Tongue (tissue), 2 donors: ENCODE results near the gene METTL21A. TPM values are rescaled to one million over a fixed set of nuclear protein-coding genes. Genes with fewer than 3 reads are reported as not detected.
A peak's percentile ranks its signal among the peaks of the same experiment; 100 is the strongest.

ENCODE experiments used
- DNase-seq: peaks from one replicate; pipeline ENCODE4 v3.0.0-alpha.2; 2015
- total RNA-seq: library from RNA; depleted of rRNA; stranded (reverse); fragments of >200 nt; gene quantifications from one replicate; pipeline ENCODE4 v1.2.3, GENCODE V29; 2014

Gene METTL21A
- total RNA-seq, 1 donor from 2014 or later, result 17.0 TPM

- peak; percentile 80 for DNase-seq
These were observed 795 bp downstream of the METTL21A start for GRCh38 chr2:207624185-207625013.

DNA sequence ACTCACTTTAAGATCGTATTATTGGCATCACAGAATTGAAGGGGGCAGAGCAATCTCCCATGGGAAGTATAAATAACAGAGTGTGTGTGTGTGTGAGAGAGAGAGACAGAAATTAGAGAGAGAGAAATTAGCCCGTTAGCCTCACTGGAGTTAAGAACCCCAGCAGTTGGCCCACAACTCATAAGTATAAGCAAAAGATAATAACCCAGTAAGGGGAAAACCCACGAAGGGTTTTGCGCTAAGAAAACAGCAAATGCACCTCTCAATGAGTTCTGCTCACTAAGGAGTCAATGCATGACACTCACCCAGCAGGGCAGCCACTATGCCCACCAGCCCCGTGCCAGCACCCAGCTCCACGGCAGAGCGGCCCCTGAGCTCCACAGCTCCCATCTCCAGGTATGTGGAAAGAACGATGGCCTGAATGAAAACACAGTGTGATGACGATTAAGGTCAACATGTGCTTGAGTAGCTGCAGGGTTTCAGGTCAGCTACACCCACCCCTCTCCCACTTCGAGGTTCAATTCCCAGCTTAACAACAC, 3.6 kb downstream of the METTL21A start:
- DNase-seq, result no peak

DNA sequence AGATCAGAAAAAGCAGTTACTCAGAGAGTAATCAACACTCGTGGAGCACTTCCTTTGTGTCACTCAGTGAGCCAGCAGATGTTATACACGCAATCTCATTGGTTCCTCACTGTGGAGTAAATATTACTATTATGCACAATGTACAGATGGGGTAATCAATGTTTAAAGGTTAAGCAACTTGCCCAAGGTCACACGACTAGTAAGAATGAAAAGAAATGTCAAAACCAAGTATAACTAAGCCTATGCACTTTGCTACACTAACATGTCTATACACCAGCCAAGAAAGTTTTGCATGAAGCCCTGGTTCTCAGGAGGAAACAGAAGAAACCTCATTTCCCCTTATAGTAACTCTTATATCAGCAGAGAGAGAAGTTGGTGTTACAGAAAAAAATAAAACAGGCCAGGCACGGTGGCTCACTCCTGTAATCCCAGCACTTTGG, 5.4 kb downstream of the METTL21A start:
- DNase-seq, result no peak

DNA sequence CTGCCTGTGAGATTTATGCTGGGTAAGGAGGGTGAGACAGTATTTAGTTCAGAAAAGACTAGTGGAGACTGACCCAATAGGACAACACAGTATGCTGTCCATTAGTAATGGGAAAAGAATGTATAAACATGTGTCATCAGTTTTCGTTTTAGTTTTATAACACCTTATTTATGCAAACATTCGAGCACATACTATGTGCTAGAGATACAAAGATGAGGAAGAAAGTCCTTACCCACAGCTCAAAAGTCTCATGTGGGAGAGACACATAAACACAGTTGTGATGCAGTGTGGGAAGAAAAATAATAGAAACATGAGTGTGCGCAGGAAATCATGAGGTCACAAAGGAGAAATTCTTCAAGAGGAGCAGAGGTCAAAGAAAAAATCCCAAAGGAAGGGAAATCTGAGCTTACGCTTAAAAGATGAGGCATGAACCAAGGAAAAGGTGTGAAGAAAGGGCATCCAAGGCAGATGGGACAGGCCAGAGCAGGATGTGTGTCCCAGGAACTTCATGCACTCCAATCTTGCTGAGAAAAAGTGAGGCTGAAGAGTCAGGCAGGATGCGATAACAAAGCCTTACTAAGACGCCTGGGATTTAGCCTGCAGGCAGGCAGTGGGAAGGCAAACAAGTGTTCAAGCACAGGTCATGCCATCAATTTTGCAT, 8.1 kb downstream of the METTL21A start:
- DNase-seq, result no peak

DNA sequence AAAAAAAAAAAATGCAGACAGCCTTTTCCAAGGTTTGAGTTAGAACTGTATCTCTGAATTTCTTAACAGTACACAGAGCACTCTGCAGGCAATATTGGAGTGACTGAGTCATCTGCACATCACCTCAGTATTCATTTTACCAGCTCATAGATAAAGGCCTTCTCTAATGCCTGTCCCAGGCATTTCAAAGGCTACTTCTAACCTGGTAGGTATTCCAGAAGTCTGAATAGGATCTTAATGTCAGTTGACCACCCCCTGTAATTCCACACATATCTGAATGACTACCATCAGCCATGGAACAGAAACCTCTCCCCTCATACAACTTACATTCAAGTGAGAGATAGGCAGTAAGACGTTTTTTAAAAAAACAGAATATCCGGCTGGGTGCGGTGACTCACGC, 9.0 kb downstream of the METTL21A start:
- no peak for DNase-seq

GRCh38 chr2:207614824-207615223, 10.4 kb downstream of the METTL21A start:
- no peak for DNase-seq

DNA sequence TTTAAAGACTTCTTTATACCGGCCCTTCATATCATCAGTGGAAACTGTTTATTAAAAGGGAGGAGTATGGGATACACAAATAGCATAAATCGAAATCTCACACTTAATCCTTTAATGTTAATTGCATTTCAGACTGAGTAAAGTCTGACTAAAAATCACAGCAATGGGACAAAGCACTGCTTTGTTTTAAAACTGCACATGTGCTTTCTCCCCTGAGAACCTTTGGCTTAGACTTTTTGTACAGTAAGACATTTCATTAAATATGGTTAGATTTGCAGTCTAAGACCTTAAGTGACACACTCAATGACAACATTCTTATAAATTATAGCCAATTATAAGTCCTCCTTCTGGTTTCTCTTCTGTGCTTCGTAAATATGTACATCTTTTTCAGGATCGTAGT, 12.5 kb downstream of the METTL21A start:
- DNase-seq, result no peak

- DNase-seq, result no peak
These were observed 18.4 kb downstream of the METTL21A start for GRCh38 chr2:207606829-207607228.

DNA sequence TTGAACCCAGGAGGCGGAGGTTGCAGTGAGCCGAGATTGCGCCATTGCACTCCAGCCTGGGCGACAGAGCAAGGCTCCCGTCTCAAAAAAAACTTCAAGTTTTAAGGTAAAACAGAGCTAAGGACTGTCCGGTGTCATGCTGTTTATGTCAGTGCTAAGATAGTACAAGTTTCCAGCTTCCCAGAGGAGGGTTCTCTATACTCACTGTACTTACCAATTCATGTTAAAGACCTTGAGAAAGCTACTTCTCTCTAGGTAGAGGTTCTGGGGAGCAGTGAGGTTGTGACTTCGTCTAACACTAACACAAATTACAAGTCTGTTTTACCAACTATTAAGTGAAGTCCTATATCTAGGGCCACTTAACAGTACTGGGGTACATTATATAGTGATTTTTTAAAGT, 18.8 kb downstream of the METTL21A start:
- no peak for DNase-seq

GRCh38 chr2:207603486-207603885, 21.7 kb downstream of the METTL21A start:
- DNase-seq, result no peak

GRCh38 chr2:207601774-207602173, 23.4 kb downstream of the METTL21A start:
- DNase-seq, result no peak

DNA sequence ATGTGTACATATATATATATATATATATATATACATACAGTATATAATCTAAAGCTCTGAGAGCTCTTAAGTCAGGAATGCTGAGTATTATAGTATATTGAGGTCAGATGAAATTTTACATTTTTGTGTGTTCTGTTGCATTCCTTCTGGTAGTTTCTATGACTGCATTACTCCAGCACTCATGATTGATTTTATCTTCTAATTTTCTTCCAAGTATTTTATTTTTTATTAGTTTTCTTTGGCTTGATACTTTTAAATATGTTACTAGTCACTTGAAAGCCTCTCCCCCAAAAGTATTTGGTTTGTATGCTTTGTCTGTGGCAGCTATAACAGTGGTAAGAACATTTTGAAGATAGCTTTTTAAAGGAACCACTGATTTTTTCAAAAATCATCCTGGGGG, 25.0 kb downstream of the METTL21A start:
- no peak for DNase-seq

DNA sequence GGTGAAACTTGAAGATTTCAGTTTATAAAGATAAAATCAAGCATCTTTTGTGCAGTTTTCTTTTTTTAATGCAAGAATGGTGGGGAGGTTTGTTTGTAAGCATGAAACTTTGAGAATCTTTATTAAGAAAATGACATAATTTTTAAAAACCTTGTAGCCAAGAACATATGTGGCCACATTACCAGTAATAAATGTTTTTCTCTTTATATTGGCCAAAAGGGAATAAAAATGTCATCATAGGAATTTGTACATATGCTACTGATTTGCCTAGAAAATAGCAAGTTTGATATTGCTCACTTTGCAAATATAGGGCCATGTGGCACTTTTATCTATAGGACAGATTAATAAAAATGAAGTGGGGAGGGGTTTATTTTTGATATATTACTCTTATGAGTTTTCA, 25.6 kb downstream of the METTL21A start:
- DNase-seq, result no peak

GRCh38 chr2:207594731-207595130, 30.5 kb downstream of the METTL21A start:
- no peak for DNase-seq

- no peak for DNase-seq
These were observed 30.9 kb downstream of the METTL21A start for GRCh38 chr2:207594264-207594663.

DNA sequence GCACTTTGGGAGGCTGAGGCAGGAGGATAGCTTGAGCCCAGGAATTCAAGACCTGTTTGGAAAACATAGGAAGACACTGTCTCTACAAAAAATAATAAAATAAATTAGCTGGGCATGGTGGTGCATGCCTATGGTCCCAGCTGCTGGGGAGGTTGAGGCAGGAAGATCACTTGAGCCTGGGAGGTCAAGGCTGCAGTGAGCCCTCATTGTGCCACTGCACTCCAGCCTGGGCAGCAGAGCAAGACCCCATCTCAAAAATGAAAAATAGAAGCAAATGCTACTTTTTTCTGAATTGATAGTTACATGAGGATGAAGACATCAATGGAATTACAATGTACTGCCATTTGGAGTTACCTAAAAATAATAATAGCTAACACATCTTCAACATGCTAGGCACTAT, 31.9 kb downstream of the METTL21A start:
- DNase-seq, result no peak

DNA sequence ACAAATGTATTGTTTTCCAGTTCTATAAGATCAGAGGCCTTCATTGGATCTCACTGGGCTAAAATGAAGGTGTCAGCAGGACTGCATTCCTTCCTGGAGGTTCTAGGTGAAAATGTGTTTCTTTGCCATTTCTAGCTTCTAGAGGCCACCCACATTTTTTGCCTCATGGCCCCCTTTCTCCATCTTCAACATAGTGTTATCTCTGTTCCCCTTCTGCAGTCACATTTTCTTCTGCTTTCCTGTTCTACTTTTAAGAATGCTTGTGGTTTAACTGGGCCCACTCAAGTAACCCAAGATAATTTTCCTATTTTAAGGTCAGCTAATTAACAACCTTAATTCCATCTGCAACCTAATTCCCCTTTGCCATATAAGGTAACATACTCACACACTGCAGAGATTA, 36.1 kb downstream of the METTL21A start:
- DNase-seq, result no peak

- DNase-seq, result no peak
These were observed 37.9 kb downstream of the METTL21A start for GRCh38 chr2:207587305-207587704.

- DNase-seq, result no peak
These were observed 40.2 kb downstream of the METTL21A start for GRCh38 chr2:207584952-207585351.

- DNase-seq, result no peak
These were observed 53.8 kb downstream of the METTL21A start for GRCh38 chr2:207571370-207571769.

- no peak for DNase-seq
These were observed 57.5 kb downstream of the METTL21A start for GRCh38 chr2:207567671-207568070.

- no peak for DNase-seq
These were observed 59.3 kb downstream of the METTL21A start for GRCh38 chr2:207565736-207566500.
